Bronchial epithelial cell (primary cell): ENCODE results near the gene C6orf89. TPM values are rescaled to one million over a fixed set of nuclear protein-coding genes. Genes with fewer than 3 reads are reported as not detected.
"Not testable (repeated sequence)": the region's sequence is repeated elsewhere in the genome, so short reads cannot be mapped to it uniquely, and the experiment has no call there.

ENCODE experiments used
- DNase-seq: peaks from one replicate; pipeline ENCODE4 v3.0.0-alpha.2; 2010; ENCODE audit warnings: low read depth
- FAIRE-seq: peaks from 2 replicates; lab custom pipeline; 2011; peaks lifted over from hg19 to GRCh38; lab: Jason Lieb, UNC
- H3K27me3 ChIP-seq: 2 replicates; pipeline ENCODE4 v1.5.1; 2011; ENCODE audit warnings: low read length; ENCODE audit not compliant: control insufficient read depth, insufficient read depth
- H3K36me3 ChIP-seq: 2 replicates; pipeline ENCODE4 v1.5.1; 2011; ENCODE audit warnings: low read length; ENCODE audit not compliant: control insufficient read depth, insufficient read depth
- H3K4me3 ChIP-seq: 2 replicates; pipeline ENCODE4 v1.5.1; 2011; ENCODE audit warnings: mild to moderate bottlenecking, low read depth, low read length, control low read depth
- CTCF ChIP-seq: IDR thresholded peaks from 2 replicates; pipeline ENCODE4 v1.5.1; 2011; ENCODE audit warnings: mild to moderate bottlenecking, moderate library complexity, low read length, control low read depth, inconsistent platforms; ENCODE audit not compliant: insufficient read depth, severe bottlenecking
- total RNA-seq: library from RNA; depleted of rRNA; stranded (reverse); fragments of >200 nt; gene quantifications from 2 replicates; pipeline ENCODE4 v1.2.1, GENCODE V29; 2014

Gene C6orf89
- total RNA-seq, 1 donor from 2014 or later, result 21.9 TPM

- H3K4me3 ChIP-seq, result no peak overlapping the region
- no peak for DNase-seq
- FAIRE-seq, result no peak
- H3K27me3 ChIP-seq, result no peaks in the 10 kb centered on the region
- H3K36me3 ChIP-seq, result peaks cover 2% of the 10 kb centered on the region
- TF ChIP-seq CTCF, result no peak
Measured at GRCh38 chr6:36888115-36888643, 2.4 kb downstream of the C6orf89 start.

- Histone ChIP-seq H3K27me3 (no peaks in the 10 kb centered on the region), H3K36me3 (peaks cover 2% of the 10 kb centered on the region), H3K4me3 (no peak overlapping the region)
- no peak for TF ChIP-seq CTCF
- FAIRE-seq, result no peak
- DNase-seq, result no peak
Measured at GRCh38 chr6:36888654-36889481, 3.1 kb downstream of the C6orf89 start.

DNA sequence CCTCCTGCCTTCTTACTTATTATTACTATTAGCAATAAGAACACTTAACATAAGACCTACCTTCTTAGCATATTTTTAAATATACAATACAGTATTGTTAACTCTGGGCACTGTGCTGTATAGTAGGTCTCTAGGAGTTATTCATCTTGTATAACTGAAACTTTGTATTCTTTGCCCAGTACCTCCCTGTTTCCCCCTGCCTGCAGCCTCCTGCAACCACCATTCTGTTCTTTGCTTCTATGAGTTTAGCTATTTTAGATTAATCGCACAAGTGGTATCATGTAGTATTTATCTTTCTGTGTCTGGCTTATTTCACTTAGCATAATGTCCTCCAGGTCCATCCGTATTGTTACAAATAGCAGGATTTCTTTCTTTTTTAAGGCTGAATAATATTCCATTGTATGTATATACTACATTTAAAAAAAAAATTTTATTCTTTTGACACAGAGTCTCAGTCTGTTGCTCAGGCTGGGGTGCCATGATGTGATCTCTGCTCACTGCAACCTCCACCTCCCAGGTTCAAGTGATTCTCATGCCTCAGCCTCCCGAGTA, 4.4 kb downstream of the C6orf89 start:
- FAIRE-seq (no peak), DNase-seq (no peak)
- Histone ChIP-seq H3K27me3 (no peaks in the 10 kb centered on the region), H3K36me3 (peaks cover 2% of the 10 kb centered on the region), H3K4me3 (no peak overlapping the region)
- no peak for TF ChIP-seq CTCF

GRCh38 chr6:36891153-36891552, 5.4 kb downstream of the C6orf89 start:
- not testable (repeated sequence) for DNase-seq, H3K36me3 ChIP-seq, H3K27me3 ChIP-seq, FAIRE-seq, H3K4me3 ChIP-seq

DNA sequence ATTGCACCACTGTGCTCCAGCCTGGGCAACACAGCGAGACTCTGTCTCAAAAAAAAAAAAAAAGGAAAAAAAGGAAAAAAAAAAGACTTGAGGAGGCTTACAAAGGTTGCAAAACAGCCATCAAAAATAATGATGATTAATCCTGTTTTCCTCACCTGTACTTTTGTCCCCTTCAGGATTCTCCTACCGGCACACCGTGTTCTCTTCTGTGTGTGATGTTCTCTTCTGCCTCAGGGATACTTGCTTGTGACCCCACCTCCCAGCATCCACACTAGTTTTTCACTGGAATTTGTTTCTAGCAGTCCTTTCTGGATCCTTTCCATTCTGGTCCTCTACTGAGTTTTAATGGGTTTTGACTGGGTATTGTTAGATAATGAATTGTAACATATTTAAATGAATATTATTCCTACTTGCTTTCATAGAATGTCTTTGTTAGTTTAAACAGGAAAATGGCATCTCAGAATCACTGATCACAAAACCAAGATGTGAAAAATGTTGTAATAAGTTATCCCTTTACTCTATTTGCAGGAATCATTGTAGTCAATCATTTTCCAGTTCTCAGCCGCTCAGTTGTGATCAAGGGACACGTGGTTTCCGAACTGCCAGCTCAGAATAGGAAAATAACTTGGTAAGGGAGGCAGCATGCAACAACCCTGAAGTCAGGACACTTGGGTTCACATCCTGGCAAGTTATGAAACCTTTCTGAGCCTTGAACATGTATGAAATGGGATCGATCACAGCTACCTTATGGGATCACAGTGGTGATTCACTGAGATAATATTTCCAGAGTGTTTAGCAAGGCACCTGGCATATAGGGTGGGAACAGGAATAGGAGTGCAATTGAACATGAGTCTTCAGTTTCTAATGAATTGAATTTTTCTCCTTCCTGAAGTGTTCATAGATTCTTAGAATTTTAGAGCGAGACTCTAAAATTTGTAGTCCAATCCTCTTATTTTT, 8.5 kb downstream of the C6orf89 start:
- FAIRE-seq, result no peak
- peaks cover 2% of the 10 kb centered on the region for H3K36me3 ChIP-seq
- no peak for TF ChIP-seq CTCF
- DNase-seq, result peak; percentile 56
- H3K27me3 ChIP-seq, result no peaks in the 10 kb centered on the region
- no peak overlapping the region for H3K4me3 ChIP-seq
